ENCODE measurements around the gene ENPP1.

Gene ENPP1

DNA sequence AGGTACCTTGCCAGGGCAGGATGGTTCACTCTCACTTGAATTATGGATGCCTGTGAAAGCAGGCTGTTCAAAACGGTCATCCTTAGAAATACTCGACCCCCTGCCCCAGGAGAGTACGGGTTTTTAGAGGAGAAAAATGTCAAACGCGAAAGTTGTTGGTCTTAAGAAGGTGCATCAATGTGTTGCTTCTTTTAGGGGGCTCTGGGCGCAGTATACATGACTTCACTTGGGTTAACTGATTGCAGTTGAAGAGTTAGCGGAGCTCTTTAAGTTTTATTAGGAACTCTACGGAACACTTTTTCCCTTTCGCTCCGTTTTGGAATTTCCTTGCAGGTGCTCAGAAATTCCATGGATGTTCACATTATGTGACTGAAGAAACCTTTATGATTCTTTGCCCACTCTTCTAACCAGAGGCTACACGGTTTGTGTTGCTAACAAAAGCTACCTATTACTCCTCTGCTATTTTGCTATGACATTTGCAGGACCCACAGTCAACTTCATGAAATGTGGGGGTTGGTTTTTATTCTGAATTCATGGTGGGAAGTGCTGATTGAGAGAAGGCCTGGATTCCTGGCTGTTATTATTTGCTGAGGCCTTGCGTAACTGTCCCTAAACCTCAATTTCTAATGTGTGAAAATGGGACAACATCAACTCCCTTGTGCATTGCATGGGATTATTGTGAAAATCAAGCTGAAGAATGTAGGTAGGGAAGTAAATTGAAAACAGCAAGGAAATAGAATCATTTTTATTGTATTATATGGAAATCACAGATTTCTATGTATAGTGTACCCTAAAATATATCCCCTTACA is 845 bp downstream of the ENPP1 start:
- peaks cover 30% of the 10 kb centered on the region for H3K4me1 ChIP-seq (ENCODE audit: control insufficient read depth, insufficient read depth, low read length)
- peak overlapping the region; percentile 78 for H3K4me3 ChIP-seq (ENCODE audit: low read depth, low read length)
- H3K27ac ChIP-seq (ENCODE audit: low read depth, low read length), result peak overlapping the region; percentile 40
- peak overlapping the region; percentile 42; the same call in 1 of the 2 replicates for H3K9ac ChIP-seq (ENCODE audit: low read depth, low read length)
- no peaks in the 10 kb centered on the region for H3K36me3 ChIP-seq (ENCODE audit: control insufficient read depth, insufficient read depth, low read length)
- no peaks in the 10 kb centered on the region for H3K9me3 ChIP-seq (ENCODE audit: control insufficient read depth, insufficient read depth, low read length)
- H3K27me3 ChIP-seq (ENCODE audit: control insufficient read depth, insufficient read depth, low read length), result peaks cover 21% of the 10 kb centered on the region

DNA sequence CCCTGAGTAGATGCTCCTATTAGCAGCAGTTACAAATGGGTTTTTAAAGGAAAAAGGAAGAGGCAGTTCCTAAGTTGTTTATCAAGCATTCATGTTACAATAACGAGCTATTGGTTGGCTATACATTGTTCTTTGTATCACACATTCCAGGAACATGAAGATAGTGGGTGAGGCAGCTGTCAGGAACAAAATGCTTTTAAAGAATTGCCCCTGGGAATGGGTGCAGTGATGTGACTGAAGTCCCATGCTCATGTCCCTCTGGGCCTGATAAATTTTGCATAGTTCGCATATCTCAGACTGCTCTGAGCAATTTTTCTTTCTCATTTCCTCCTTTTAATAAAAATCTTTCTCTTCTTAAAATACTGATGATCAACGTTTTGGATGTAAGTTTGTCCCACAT is 3.7 kb downstream of the ENPP1 start:
- H3K4me1 ChIP-seq (ENCODE audit: control insufficient read depth, insufficient read depth, low read length), result peaks cover 32% of the 10 kb centered on the region
- no peak overlapping the region for H3K4me3 ChIP-seq (ENCODE audit: low read depth, low read length)
- no peaks in the 10 kb centered on the region for H3K36me3 ChIP-seq (ENCODE audit: control insufficient read depth, insufficient read depth, low read length)
- H3K27ac ChIP-seq (ENCODE audit: low read depth, low read length), result no peak overlapping the region
- no peak overlapping the region for H3K9ac ChIP-seq (ENCODE audit: low read depth, low read length)
- H3K9me3 ChIP-seq (ENCODE audit: control insufficient read depth, insufficient read depth, low read length), result no peaks in the 10 kb centered on the region
- H3K27me3 ChIP-seq (ENCODE audit: control insufficient read depth, insufficient read depth, low read length), result peaks cover 14% of the 10 kb centered on the region

DNA sequence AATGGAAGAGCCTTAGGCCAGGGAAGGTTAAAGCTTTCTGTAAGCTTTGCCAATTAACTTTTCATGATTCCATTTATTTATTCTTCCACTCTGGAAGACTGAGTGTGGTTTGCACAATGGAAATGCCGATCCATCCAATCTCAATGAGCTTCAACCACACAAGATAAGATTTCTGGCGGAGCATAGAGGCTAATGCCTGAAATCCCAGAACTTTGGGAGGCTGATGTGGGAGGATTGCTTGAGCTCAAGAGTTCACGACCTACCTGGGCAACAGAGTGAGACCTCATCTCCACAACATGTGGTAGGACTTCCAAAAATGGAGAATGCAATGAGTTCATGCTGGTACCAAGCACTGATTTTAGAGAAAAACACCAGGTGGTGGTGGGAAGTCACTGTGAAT is 6.2 kb downstream of the ENPP1 start:
- Histone ChIP-seq H3K27me3 (ENCODE audit: control insufficient read depth, insufficient read depth, low read length) (peaks cover 3% of the 10 kb centered on the region), H3K27ac (ENCODE audit: low read depth, low read length) (no peak overlapping the region), H3K4me1 (ENCODE audit: control insufficient read depth, insufficient read depth, low read length) (peaks cover 28% of the 10 kb centered on the region)

DNA sequence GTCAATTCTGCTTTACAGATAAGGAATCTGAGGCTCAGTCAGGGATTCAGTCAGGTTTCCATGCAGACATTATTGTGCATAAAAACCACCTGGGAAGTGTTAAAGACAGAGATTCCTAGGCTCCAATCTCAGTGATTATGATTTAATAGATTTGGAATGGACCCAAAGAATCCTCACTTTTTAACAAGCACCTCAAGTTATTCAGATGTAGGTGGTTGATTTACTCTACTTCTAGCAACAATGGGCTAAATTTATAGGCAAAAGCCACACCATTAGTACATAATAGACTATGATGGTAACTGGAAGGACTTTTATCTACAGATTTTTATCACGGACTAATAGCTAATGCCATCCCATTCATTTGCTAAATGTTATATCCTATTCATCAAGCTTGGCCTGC is 9.0 kb downstream of the ENPP1 start:
- no peak overlapping the region for H3K27ac ChIP-seq (ENCODE audit: low read depth, low read length)

More for the DNA sequence above, 6.2 kb downstream of the ENPP1 start:
- Histone ChIP-seq H3K4me3 (ENCODE audit: low read depth, low read length) (no peak overlapping the region), H3K9ac (ENCODE audit: low read depth, low read length) (no peak overlapping the region), H3K9me3 (ENCODE audit: control insufficient read depth, insufficient read depth, low read length) (no peaks in the 10 kb centered on the region), H3K36me3 (ENCODE audit: control insufficient read depth, insufficient read depth, low read length) (no peaks in the 10 kb centered on the region)

DNA sequence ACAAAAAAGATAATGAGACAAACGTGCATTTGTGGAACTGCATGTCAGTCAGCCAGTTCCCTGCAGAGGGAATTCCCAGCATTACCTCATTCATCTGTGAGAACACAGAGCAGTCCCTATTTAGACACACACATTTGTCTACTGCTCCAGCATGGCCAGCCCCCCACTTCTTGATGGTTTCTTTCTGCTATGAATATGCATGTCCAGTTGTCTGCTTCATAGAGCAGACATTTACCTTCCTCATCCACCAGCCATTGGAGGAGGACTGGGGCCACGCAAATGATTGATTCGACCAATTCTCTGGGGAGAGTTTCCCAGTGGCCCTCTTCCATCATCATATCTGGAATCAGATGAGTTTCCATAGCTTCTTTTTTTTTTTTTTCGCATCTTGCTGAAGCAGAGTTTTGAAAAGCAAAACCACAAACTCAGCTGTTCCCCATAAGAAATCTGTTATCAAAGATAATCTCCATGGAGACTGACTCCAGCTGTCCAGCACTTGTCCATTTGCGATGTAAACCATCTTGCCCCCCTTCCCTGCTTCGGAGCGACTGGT is 11.8 kb downstream of the ENPP1 start:
- no peaks in the 10 kb centered on the region for H3K9me3 ChIP-seq (ENCODE audit: control insufficient read depth, insufficient read depth, low read length)
- H3K27ac ChIP-seq (ENCODE audit: low read depth, low read length), result no peak overlapping the region
- no peaks in the 10 kb centered on the region for H3K27me3 ChIP-seq (ENCODE audit: control insufficient read depth, insufficient read depth, low read length)
- H3K4me3 ChIP-seq (ENCODE audit: low read depth, low read length), result no peak overlapping the region
- no peaks in the 10 kb centered on the region for H3K36me3 ChIP-seq (ENCODE audit: control insufficient read depth, insufficient read depth, low read length)
- H3K4me1 ChIP-seq (ENCODE audit: control insufficient read depth, insufficient read depth, low read length), result peaks cover 10% of the 10 kb centered on the region; the same call in 1 of the 2 replicates
- H3K9ac ChIP-seq (ENCODE audit: low read depth, low read length), result no peak overlapping the region

More for the DNA sequence above, 9.0 kb downstream of the ENPP1 start:
- H3K4me3 ChIP-seq (ENCODE audit: low read depth, low read length), result no peak overlapping the region
- H3K4me1 ChIP-seq (ENCODE audit: control insufficient read depth, insufficient read depth, low read length), result peaks cover 10% of the 10 kb centered on the region; the same call in 1 of the 2 replicates
- no peaks in the 10 kb centered on the region for H3K36me3 ChIP-seq (ENCODE audit: control insufficient read depth, insufficient read depth, low read length)
- H3K9ac ChIP-seq (ENCODE audit: low read depth, low read length), result no peak overlapping the region
- H3K27me3 ChIP-seq (ENCODE audit: control insufficient read depth, insufficient read depth, low read length), result no peaks in the 10 kb centered on the region
- no peaks in the 10 kb centered on the region for H3K9me3 ChIP-seq (ENCODE audit: control insufficient read depth, insufficient read depth, low read length)

DNA sequence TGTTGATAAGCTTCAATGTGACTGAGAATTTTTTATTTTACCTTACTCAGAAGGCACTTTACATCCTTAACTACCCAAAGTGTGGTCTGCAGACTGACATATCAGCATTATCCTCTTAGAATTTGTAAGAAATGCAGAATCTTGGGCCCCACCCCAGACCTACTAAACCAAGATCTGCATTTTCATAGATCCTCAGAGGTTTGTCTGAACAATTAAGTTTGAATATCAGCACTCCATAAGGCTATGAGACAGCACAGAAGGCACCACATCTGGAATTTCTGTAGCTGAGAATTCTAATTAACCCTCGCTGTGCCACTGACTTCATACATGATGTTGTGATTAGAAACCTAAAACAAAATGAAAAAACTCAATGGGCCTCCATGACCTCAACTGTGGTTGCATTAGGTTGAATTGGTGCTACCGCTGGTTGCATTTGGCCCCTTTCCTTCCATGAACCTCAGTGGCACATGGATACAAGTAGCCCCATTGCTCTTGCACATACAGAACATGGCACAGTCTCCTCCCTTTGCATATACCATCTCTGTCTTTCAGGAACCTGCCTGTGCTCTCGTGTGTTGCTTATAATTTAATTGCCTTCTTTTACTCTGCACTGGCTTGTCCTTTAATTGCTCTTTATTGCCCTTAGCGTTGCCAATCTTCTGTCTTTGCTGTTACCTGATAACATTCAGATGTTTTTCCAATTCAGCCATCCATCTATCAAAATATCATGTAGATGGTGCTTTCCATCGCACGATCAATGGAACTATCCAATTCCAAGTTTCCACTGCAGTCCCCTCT is 13.4 kb downstream of the ENPP1 start:
- H3K9ac ChIP-seq (ENCODE audit: low read depth, low read length), result no peak overlapping the region
- H3K27me3 ChIP-seq (ENCODE audit: control insufficient read depth, insufficient read depth, low read length), result no peaks in the 10 kb centered on the region
- H3K27ac ChIP-seq (ENCODE audit: low read depth, low read length), result no peak overlapping the region
- no peaks in the 10 kb centered on the region for H3K9me3 ChIP-seq (ENCODE audit: control insufficient read depth, insufficient read depth, low read length)
- peaks cover 10% of the 10 kb centered on the region; the same call in 1 of the 2 replicates for H3K4me1 ChIP-seq (ENCODE audit: control insufficient read depth, insufficient read depth, low read length)
- no peak overlapping the region for H3K4me3 ChIP-seq (ENCODE audit: low read depth, low read length)
- H3K36me3 ChIP-seq (ENCODE audit: control insufficient read depth, insufficient read depth, low read length), result no peaks in the 10 kb centered on the region

DNA sequence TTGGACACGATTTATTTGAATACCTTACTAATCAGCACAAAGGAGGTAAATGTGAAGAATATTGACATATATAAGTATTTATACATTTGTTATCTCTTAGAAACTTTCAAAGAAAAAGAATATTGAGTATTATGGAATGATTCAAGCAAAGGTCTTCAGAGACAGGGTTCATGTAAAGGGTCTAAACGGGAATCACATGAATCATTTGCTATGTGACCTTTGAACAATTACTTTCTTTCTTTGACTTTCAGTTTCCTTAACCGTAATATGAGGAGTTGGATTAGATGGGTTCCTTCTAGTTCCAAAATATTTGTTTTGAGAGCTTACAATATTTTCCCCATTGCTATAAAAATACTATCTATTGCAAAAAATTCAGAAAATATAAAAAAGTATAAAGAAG is 14.3 kb downstream of the ENPP1 start:
- no peak overlapping the region for H3K9ac ChIP-seq (ENCODE audit: low read depth, low read length)
- no peaks in the 10 kb centered on the region for H3K27me3 ChIP-seq (ENCODE audit: control insufficient read depth, insufficient read depth, low read length)
- H3K9me3 ChIP-seq (ENCODE audit: control insufficient read depth, insufficient read depth, low read length), result no peaks in the 10 kb centered on the region
- peaks cover 2% of the 10 kb centered on the region; the same call in 1 of the 2 replicates for H3K4me1 ChIP-seq (ENCODE audit: control insufficient read depth, insufficient read depth, low read length)
- no peaks in the 10 kb centered on the region for H3K36me3 ChIP-seq (ENCODE audit: control insufficient read depth, insufficient read depth, low read length)
- no peak overlapping the region for H3K27ac ChIP-seq (ENCODE audit: low read depth, low read length)
- no peak overlapping the region for H3K4me3 ChIP-seq (ENCODE audit: low read depth, low read length)

DNA sequence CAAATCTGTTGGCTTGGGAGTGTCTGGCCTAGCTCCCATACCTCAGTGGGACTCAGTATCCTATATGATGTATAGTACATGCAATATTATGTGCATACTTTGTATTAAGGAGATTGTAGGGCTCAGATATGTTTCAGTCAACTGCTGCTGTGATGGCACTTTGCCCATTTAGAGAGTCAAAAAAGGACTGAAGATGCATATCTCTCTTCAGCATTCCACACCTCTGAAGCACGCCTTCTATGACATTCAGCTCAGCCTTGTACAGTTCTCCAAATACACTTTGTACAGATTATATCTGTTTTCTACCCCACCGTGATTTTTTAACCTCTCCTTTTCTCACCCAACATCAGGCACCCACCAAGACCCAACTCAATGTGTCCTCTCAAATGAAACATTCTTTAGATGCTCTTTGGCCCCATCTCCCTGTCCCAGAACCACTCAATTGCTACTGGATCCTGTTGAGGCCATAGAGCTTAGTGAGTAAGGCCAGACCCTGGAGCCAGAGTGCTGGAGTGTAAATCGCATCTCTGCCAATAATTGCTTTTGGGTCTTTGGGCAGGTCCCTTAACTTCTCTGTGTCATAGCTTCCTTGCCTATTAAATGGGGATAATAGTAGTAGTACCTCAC is 15.6 kb downstream of the ENPP1 start:
- Histone ChIP-seq H3K36me3 (ENCODE audit: control insufficient read depth, insufficient read depth, low read length) (peaks cover 3% of the 10 kb centered on the region; the same call in 1 of the 2 replicates), H3K4me3 (ENCODE audit: low read depth, low read length) (no peak overlapping the region), H3K9ac (ENCODE audit: low read depth, low read length) (no peak overlapping the region), H3K4me1 (ENCODE audit: control insufficient read depth, insufficient read depth, low read length) (no peaks in the 10 kb centered on the region), H3K27me3 (ENCODE audit: control insufficient read depth, insufficient read depth, low read length) (no peaks in the 10 kb centered on the region), H3K9me3 (ENCODE audit: control insufficient read depth, insufficient read depth, low read length) (no peaks in the 10 kb centered on the region), H3K27ac (ENCODE audit: low read depth, low read length) (no peak overlapping the region)

DNA sequence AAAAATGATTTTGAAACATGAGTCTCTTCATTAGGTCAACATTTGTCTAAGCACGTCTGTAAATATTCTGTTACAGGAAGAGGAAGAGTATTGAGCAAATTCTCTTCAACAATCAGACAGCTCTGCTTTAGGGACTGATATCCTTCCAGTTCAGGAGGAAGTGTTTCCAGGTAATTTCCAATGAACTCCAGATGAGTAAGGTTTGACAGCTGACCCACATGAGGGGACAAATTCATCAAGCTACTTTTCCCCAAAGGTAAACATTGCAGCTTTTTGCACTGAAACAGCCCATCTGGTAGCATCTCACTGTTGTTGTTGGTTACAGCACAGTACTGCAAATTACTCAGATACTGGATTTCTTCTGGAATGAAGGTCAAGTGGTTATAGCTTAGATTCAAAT is 18.1 kb downstream of the ENPP1 start:
- Histone ChIP-seq H3K36me3 (ENCODE audit: control insufficient read depth, insufficient read depth, low read length) (peaks cover 3% of the 10 kb centered on the region; the same call in 1 of the 2 replicates), H3K9ac (ENCODE audit: low read depth, low read length) (no peak overlapping the region), H3K4me1 (ENCODE audit: control insufficient read depth, insufficient read depth, low read length) (no peaks in the 10 kb centered on the region), H3K4me3 (ENCODE audit: low read depth, low read length) (no peak overlapping the region), H3K27ac (ENCODE audit: low read depth, low read length) (no peak overlapping the region), H3K27me3 (ENCODE audit: control insufficient read depth, insufficient read depth, low read length) (no peaks in the 10 kb centered on the region), H3K9me3 (ENCODE audit: control insufficient read depth, insufficient read depth, low read length) (no peaks in the 10 kb centered on the region)

DNA sequence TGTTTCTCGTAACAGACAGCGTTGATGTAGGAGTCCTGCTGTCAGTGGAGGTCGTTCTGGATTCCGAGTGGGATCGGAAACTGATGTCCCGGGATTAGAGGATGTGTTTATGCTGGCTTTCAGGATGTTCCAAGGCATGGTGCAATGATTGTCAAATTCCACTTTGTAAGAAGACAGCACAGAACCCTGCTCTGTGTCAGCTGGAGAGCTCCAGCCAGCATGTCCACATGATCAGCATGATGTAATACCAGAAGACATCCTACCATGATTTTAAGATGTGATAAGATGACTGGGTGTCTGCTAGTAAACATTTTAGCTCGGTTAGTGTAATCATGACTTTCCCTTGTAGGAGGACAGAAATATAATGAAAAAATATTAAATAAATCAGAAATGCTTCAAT is 20.3 kb downstream of the ENPP1 start:
- H3K4me1 ChIP-seq (ENCODE audit: control insufficient read depth, insufficient read depth, low read length), result no peaks in the 10 kb centered on the region
- H3K4me3 ChIP-seq (ENCODE audit: low read depth, low read length), result no peak overlapping the region
- H3K9ac ChIP-seq (ENCODE audit: low read depth, low read length), result no peak overlapping the region
- H3K36me3 ChIP-seq (ENCODE audit: control insufficient read depth, insufficient read depth, low read length), result peaks cover 3% of the 10 kb centered on the region; the same call in 1 of the 2 replicates
- no peaks in the 10 kb centered on the region for H3K9me3 ChIP-seq (ENCODE audit: control insufficient read depth, insufficient read depth, low read length)
- H3K27me3 ChIP-seq (ENCODE audit: control insufficient read depth, insufficient read depth, low read length), result no peaks in the 10 kb centered on the region
- no peak overlapping the region for H3K27ac ChIP-seq (ENCODE audit: low read depth, low read length)

Measured in HUES48 (cell line).